HG02981 (cell line): ENCODE measurements around the gene MICALL1.
A peak's percentile ranks its signal among the peaks of the same experiment; 100 is the strongest.
"Not testable (repeated sequence)": the region's sequence is repeated elsewhere in the genome, so short reads cannot be mapped to it uniquely, and the experiment has no call there.

Experiments used
- ATAC-seq: cut with Tn5 transposase; IDR thresholded peaks from one replicate; pipeline ENCODE4 v1.9.1; 2021; ENCODE audit warnings: mild to moderate bottlenecking, moderate library complexity; ENCODE audit not compliant: unreplicated experiment

MICALL1 gene

GRCh38 chr22:37926771-37927636 is 20.9 kb downstream of the MICALL1 start:
- ATAC-seq: no peak

GRCh38 chr22:37927637-37927936 is 21.5 kb downstream of the MICALL1 start:
- ATAC-seq: no peak

DNA sequence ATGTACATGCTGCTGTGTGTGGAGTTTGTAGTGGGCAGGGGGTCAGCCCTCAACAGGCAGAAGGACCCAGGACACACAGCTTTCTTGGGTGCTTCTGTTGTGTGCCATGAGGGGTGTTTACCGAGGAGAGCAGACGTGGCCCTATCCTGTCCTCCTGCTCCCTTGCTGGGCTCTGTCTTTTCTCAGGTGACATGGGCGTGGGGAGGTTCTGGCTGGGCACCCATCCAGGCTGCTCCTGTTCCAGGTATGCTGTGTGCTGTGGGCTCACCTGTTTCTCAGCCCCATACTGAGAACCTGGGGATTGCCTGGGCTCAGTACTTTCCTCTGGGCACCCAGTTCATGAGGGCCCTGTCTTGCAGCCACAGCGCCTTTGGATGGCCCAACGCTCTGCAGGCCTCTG is 23.3 kb downstream of the MICALL1 start:
- ATAC-seq: no peak

DNA sequence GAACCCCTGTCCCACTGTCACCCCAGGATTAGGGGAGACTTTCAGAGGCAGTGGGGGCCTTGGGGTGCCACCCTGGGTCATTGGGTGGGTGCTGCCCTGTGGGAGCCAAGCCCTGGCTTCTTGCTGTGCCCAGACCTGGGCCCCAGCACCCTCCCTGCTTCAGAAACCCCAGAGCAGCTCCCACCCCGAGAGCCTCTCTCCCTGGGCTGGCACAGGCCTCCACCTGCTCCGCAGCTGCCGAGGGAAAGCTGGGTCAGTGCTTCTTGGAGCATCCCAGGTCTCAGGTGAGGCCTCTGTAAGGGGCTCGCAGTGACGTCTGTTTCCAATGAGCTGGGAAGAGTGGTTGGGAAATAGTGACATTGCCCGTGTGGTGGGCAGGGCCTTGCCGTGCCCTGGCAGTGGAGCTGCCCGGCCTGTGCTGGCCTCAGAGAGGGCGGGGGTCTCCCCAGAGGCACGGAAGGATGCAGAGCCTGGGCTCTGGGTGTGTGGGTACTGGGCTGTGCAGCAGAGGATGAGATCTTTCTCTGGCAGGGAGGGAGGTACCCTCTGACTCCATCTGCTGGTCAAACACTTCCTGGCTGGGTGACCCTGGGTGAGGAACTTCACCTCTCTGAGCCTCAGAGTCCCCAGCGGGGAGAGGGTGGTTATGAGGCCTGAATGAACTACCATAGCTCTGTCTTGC is 24.3 kb downstream of the MICALL1 start:
- ATAC-seq: no peak

DNA sequence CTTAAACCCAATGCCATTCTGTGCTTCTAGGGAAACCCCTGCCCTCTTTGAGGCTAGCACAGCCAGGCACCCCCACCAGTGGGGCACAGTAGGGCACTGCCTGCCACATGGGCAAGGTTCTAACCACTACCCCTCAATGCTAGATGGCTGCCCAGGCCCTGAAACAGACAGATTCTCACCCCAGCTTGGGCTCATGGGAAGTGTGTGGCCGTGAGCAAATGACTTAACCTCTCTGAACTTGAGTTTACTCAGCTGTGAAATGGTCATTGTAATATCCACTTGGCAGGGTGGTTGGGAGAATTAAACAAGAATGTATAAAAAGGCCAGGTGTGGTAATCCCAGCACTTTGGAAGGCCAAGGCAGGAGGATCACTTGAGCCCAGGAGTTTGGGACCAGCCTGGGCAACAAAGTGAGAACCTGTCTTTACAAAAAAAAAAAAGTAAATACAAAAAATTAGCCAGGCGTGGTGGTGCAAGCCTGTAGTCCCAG is 24.9 kb downstream of the MICALL1 start:
- ATAC-seq: no peak

- no peak for ATAC-seq
These were observed 25.8 kb downstream of the MICALL1 start for GRCh38 chr22:37931893-37932389.

- no peak for ATAC-seq
These were observed 26.3 kb downstream of the MICALL1 start for GRCh38 chr22:37932401-37932800.

- no peak for ATAC-seq
These were observed 26.9 kb downstream of the MICALL1 start for GRCh38 chr22:37932821-37933578.

- peak; percentile 90 for ATAC-seq
These were observed 27.7 kb downstream of the MICALL1 start for GRCh38 chr22:37933711-37934376.

DNA sequence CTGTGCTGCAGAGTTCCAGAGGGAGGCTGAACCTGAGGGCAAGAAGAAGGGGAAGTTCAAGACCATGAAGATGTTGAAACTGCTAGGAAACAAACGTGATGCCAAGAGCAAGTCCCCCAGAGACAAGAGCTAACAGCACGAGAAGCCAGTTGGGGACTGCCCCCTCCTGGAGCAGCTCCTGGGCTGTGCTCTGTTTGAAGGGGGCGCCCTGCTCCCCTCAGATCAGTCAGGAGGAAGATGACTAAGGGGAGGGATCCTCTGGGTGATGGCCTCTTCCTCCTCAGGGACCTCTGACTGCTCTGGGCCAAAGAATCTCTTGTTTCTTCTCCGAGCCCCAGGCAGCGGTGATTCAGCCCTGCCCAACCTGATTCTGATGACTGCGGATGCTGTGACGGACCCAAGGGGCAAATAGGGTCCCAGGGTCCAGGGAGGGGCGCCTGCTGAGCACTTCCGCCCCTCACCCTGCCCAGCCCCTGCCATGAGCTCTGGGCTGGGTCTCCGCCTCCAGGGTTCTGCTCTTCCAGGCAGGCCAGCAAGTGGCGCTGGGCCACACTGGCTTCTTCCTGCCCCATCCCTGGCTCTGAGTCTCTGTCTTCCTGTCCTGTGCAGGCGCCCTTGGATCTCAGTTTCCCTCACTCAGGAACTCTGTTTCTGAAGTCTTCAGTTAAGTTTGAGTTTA is 34.7 kb downstream of the MICALL1 start:
- ATAC-seq: no peak

- ATAC-seq: no peak
These were observed 36.0 kb downstream of the MICALL1 start for GRCh38 chr22:37942133-37942532.

DNA sequence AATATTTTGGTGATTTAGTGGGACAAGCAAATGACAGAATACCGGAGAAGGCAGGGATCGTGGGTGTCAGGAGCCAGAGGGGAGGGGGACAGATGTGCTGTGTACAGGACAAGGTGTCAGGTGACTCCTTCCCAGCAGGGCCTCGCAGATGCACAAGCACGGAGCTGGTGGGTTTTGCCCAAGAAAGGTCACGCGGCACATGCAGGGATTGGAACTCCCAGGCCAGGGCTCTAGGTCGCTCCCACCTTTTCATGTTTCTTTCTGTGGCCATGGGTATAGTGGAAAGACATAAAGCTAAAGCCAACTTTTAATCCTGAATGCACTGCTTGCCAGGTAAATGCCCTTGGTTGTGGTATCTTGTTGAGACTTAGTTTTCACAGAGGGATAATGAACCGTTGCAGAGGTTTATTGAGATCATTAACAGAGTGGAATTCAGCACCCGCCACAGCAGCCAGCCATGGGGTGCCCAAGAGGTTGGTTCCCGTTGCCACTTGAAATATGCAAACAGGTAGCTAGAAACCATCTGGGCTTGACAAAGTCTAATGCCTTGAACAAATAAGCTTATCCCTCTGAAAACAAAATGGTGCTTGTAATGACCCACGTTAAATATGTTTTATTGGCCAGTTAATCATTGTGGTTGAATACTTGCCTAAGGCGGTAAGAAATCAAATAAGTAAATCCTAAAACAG is 37.2 kb downstream of the MICALL1 start:
- ATAC-seq: no peak

DNA sequence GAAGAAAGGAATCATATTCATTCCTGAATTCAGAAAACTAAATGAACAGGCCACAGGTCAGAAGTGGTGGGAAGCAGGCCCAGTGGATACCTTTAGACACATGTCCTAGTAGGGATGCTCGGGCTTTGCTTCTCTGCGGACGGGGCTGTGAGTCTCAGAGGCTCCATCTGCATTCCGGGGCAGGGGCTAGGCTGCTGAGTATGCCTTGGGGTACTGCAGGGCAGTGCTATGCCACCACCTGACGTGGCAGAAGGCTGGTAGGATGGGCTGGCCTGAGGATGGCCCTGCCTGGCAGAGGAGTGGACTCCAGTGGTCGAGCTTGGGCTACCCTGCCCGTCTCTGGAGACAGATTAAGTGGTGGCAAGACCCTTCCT is 37.7 kb downstream of the MICALL1 start:
- ATAC-seq: no peak

DNA sequence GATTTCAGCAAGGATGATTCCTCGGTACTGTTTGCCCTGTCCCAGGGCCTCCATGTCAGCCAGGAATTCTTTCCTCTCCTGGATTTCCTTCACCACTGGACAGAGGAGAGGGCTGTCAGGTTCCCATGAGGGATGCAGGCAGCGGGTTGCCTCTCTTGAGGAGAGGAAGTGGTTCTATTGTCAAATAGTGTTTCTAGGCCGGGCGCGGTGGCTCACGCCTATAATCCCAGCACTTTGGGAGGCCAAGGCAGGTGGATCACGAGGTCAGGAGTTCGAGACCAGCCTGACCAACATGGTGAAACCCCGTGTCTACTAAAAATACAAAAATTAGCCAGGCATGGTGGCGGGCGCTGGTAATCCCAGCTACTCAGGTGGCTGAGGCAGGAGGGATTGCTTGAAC is 38.3 kb downstream of the MICALL1 start:
- ATAC-seq: not testable (repeated sequence)

DNA sequence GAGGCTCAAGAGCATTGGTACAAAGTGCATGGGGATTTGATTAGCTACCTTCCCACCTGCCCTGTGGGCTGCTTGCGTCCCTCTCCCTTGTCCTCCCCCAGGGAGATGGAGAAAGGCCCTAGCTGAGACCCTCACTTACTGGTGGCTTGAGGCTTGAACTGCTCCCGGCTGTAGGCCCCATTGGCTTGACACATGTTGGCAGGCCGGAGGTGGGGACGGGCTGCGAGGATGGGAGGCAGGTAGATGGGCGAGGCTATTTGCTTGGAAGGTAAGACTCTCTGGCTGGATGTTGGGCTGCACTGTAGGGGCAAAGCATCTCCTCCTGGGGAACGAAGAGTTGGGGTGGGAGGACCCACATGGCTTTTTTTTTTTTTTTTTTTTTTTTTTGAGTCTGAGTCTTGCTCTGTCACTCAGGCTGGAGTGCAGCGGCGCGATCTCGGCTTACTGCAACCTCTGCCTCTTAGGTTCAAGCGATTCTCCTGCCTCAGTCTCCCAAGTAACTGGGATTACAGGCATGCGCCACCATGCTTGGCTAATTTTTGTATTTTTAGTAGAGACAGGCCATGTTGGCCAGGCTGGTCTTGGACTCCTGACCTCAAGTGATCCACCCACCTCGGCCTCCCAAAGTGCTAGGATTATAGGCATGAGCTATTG is 41.2 kb downstream of the MICALL1 start:
- not testable (repeated sequence) for ATAC-seq

DNA sequence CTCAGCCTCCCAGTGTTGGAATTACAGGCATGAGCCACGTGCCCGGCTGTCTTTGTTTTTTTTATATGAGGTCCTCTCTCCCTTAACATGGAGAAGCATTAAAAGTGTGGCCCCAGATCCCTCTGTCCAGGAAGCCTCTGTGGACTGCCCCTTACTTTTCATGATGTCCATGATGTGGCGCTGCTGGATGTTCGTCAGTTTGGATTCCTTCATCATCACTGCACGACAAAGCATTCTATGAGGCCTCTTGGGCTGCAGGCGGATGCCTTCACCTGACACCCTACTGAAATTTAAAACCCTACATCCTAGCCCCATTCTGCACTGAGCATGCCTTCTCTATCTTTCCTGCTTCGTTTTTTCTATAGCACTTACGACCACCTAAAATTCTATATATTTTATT is 45.2 kb downstream of the MICALL1 start:
- no peak for ATAC-seq

GRCh38 chr22:37952629-37953028 is 46.5 kb downstream of the MICALL1 start:
- not testable (repeated sequence) for ATAC-seq

- no peak for ATAC-seq
These were observed 47.0 kb downstream of the MICALL1 start for GRCh38 chr22:37953062-37953436.

DNA sequence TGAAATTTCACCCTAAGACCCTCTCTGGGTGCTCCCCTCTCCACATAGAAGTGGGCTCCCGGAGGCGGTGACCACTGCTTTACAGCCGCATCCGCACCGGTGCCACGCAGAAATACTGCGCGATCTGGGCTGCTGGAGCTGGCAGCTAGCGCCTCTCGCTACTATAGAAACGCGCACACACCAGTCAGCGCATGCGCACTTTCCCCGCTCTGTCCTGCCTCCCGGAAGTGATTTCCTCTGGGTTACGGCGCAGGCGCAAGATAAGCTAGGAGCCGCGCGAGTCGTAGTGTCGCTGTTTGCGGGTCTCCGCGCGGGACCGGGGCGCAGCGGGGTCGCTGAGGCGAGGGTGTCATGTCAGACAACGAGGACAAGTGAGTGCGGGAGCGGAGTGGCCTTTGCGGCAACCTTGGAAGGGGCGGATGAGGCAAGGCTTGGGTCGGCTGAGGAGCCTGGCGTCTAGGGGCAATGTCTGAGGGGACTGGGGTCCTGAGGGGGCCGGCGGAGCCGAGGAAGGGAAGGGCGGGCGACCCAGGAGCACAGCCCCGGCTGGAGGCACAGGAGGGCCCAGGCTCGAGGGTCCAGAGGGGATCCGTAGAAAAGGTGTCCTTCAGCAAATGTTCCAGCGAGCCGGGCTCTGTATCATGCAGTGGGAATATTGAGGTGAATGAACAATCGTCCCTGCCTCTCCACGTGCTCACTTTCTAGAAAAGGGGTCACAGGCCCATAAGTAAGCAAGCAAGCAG is 47.5 kb downstream of the MICALL1 start, which contains the start of the genes C22orf23 and POLR2F:
Gene C22orf23, minus strand, starts transcription at position 165 of the 743 bp plus-strand sequence. CDS start 452 bp downstream, outside the sequence.
Gene POLR2F, plus strand, starts transcription at position 263 of the 743 bp plus-strand sequence. Its CDS starts 89 bp downstream, at position 352.
- peak; percentile 87 for ATAC-seq
